Measurements from ENCODE around the gene SHANK3. TPM values are rescaled to one million over a fixed set of nuclear protein-coding genes. Genes with fewer than 3 reads are reported as not detected.

Gene SHANK3
- polyA plus RNA-seq, 4 donors, result 11.9 to 26.9 (median 19.6) TPM

DNA sequence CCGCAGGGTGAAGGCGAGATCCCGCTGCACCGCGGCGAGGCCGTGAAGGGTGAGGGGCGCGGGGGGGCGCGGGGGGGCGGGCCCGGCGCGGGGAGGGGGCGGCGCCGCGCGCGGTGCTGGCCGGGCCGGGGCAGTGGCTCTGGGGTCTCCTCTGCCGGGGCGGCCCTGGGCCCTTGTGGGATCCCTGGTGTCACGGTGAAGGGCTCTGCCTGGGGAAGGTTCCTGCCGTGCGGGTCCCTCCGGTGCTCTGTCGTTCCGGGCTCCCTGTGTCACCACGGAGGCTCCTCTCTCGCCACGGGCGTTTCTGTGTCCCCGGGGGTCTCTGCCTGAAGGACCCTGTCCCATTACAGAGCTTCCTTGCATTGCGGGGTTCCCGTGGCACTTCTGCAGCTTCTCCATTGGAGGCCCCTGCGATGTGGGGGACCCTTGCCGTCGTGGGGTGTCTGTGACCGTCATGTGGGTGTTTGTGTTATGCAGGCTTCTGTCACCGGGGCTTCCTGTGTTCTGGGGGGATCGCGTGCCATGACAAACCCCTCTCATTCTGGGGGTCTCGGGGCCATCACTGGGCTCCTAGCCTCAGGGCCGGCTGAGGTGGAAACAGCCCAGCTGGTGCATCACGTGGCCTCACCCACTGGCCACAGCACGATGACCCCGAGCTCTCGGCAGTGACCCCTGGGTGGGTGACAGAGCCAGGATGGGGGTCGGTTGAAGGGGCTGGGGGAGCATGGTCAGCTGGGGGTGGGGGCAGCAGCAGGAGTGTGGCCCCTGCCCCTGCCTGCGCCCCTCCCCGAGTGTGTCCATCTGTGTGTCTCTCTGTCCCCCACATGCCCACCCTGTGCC, 25.3 kb downstream of the SHANK3 start:
- no peak for DNase-seq (ENCODE audit: low read depth in 4 of 4, low spot score in 2 of 4)

DNA sequence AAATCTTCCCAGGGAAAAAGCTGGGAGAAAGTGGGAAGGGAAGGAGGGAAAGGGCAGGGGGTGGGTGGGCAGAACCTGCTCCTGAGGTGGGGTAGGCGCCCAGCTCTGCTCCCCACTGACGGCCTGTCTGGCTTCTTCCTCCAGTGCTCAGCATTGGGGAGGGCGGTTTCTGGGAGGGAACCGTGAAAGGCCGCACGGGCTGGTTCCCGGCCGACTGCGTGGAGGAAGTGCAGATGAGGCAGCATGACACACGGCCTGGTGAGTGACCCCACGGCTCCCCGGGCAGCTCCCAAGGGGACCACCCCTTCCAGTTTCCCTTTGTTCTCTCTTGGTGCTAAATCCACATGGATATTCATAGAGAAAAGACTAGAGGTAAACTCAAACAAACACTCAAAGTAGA, 25.9 kb downstream of the SHANK3 start:
- DNase-seq (ENCODE audit: low read depth in 4 of 4, low spot score in 2 of 4), result no peak

DNA sequence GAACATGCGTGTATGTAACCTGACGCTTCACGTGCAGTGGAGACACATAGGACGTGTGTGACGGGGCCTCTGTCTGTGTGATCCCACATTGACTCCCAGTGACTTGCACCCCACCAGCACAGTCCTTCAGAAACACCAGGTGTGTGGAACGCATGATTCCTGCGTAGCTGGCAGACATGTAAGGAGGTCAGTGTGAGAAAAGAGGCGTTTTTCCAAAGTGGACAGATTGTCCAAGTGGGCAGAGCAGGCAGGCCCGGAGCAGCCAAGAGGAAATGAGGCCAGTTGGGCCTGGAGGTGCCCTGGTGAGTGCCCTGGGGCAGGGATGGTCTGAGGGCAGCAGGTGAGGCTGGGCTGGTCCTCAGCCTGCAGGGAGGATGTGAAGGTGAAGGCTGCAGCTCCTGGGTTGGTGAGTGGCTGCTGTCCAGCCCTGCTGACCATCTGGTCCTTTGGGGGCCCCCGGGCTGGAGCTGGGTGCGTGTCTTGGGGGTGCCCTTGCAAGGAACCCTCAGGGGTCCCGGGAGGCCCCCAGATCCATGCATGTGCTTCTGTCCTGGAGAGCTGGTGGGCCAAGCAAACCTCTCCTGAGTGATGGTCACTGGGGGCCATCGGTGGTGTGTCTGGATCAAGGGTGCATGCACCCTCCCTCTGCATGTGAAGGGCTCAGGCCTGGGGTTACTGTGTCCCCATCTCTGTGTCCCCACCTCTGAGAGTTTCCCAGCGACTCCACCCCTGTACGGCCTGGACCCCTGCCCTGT, 26.6 kb downstream of the SHANK3 start:
- no peak for DNase-seq (ENCODE audit: low read depth in 4 of 4, low spot score in 2 of 4)

DNA sequence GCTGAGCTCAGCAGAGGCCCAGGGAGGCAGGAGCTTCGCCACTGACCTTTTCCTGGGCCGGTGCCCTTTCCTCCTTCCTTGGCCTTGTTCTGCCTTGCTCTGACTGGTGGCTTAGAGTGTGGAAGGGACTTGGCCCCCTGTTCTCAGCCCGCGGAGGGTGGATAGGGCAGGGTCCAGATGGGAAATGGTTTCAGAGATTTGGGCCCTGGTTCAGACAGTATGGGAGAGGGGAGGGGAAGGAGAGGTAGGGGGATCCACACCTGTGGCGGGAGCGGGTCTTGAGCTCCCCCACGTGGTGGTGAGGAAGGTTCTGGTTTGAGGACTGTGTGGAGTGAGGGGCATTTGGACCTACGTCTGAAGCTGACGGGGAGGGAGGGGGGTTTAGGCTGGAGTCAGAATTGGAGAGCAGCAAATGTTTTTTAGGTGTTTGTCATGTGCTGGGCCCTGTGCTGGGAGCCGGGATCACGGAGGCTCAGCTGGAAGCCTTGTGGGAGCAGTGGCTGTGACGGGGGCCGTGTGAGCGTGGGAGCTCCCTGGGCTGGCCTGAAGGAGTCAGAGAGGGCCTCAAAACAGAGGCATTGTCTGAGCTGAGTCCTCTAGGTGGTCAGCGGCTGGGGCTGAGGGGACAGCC, 27.2 kb downstream of the SHANK3 start:
- no peak for DNase-seq (ENCODE audit: low read depth in 4 of 4, low spot score in 2 of 4)

DNA sequence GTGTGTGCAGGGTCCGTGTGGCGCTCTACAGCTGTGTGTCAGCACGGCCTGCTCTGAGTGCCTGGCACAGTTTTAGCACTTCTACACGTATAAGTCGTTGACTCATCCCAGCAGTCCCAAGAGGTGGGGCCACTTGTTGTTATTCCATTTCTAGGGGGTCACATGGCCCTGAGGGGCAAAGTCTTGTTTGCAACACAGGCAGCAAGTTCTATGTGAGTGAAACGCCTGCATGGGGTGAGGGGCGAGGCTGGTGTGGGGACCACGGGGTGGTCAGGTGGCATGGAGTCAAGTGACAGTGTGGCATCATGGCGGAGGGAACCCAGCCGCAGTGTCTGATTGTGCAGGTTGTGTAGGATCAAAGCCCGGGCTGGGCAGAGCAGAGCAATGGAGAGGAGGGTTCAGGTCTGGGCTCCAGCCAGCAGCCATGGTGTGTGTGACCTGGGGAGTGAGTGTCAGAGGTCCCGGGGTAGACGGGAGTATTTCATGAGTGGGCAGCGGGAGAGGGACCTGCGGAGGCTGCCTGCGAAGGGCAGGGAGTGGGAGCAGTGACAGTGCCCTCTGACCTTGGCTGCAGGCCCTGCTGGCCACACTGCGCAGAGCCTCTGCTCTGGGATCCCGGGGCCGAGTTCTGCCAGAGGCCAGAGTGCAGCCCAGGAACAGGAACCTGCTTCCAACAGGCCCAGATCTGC, 27.9 kb downstream of the SHANK3 start:
- no peak for DNase-seq (ENCODE audit: low read depth in 4 of 4, low spot score in 2 of 4)

DNA sequence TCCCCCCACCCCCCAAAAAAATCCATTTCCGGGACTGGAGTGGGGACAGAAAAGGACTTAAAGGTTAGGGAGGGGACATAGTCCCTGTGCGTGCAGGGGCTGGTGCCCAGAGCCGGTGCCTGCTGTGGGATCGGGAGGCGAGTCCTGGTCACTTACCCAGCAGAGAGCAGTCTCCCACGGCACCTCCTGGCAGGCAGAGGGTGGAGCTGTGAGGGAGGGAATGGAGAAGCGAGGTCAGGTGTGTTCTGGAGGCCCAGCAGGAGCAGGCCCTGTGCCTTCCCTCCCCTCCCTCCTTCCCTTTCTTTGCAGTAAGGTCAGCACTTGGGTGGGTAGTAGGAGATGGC, 28.4 kb downstream of the SHANK3 start:
- no peak for DNase-seq (ENCODE audit: low read depth in 4 of 4, low spot score in 2 of 4)

DNA sequence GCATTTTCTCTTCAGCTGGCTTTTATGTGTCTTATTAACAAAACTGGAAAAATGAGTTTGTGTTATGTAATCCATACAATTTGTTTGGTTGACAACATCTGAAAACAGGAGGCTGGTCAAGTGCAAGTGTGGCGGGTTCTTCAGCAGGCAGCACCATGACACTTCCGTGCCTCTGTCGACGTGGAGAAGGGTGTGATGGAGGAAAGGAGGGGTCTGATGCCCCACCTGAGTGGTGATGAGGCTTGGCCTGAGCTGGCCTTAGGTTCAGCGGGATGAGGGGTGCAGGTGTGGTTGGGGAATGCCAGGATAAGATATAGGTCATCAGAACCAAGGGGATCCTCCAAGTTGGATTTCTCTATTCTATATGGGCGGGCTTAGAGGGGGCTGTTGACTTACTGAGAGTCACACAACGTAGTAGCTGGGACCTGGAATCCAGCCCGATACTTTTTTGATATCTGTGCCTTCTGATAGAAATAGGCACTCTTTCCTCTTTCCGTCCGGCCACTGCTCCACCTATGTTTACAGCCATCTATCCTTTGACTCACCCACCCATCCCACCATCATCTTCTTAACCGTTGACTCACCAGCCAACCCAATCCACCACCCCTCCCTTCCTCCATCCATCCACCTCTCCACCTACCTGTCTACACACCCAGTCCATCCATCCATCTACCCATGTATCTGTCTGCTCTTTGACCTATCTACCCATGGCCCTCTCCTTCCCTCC, 29.0 kb downstream of the SHANK3 start:
- no peak for DNase-seq (ENCODE audit: low read depth in 4 of 4, low spot score in 2 of 4)

DNA sequence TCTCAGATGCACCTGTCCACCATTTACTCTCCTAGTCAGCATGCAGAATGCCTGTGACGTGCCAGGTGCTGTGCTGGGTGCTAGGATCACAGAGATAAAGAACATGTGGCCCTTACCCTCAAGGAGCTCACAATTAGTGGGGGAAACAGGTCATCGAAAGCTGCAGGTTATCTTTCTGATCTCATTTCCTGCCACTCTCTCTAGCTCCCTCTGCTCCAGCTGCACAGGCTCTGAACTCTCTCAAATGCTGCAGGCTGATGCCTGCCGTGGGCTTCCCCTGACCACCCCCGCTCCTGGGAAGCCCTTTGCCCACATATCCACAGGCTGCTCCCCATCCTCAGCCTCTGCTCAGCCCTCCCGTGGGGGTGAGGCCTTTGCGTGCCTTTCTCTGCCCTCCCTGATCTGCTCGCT, 29.6 kb downstream of the SHANK3 start:
- DNase-seq (ENCODE audit: low read depth in 4 of 4, low spot score in 2 of 4), result no peak

DNA sequence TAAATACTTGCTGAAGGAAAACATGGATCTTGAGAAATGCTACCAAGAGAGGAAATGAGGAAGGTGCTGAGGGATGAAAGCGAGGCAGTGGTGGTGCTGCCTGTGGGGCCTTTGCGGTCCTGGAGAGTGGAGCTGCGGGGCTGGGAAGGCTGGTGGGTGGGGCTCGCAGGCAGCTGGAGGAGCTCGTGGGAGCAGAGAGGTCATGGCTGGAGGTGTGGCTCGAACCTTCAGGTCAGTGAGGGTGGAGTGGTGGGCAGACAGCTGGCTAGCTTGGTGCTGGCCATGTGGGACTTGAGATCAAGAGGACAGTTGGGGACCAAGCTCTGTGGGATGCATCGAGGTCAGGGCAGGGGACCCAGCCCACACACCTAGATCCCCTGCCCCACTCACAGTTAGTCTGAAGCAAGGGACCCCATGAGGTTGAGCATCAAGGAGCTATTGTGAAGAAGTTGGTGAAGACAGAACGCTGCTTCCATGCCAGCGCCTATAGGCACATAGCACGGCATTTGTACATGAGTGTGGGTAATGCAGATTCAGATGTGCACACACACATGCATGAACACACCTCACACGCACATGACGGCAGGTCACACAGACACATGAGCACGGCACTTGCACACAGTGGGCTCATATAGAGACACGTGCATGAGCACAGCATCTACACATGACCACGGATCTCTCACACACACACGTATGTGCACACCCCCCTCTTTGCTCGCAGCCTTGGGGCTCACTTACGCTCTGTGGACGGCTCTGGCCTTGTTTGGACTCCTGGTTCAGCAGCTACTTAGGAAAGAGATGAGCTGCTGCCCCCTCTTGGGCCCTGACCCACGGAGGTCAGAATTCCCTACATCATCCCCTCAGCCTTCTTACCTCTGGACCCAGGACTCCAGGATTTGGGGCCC, 30.4 kb downstream of the SHANK3 start:
- no peak for DNase-seq (ENCODE audit: low read depth in 4 of 4, low spot score in 2 of 4)

DNA sequence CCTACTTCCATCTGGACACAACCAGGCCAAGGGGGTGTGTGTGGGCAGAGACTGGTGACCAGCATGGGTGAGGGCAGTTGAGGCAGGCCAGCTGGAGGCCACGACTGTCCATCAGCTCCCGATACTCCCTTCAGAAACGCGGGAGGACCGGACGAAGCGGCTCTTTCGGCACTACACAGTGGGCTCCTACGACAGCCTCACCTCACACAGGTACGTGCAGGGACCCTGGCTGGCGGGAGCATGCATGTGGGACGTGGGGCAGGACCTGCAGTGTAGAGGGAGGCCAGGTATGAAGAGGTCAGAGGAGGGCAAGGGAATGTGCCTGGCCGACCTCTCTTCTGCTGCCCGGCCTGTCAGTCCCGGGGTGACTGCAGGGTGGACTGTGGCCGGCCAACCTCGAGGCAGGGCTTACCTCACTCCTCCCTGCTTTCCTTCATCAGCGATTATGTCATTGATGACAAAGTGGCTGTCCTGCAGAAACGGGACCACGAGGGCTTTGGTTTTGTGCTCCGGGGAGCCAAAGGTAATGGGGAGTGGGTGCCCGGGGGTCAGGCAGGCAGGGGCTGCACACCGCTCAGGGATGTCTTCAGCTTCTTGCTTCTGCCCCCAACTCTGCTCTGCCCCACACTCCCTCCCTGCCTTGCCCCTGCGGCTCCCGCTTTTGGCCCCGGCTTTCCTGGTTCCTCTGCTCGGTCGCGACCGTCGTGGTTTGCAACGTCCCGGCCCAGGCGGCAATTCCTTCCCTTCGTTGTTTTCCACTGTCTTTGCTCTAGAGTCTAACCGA, 31.3 kb downstream of the SHANK3 start:
- DNase-seq (ENCODE audit: low read depth in 4 of 4, low spot score in 2 of 4), result no peak

DNA sequence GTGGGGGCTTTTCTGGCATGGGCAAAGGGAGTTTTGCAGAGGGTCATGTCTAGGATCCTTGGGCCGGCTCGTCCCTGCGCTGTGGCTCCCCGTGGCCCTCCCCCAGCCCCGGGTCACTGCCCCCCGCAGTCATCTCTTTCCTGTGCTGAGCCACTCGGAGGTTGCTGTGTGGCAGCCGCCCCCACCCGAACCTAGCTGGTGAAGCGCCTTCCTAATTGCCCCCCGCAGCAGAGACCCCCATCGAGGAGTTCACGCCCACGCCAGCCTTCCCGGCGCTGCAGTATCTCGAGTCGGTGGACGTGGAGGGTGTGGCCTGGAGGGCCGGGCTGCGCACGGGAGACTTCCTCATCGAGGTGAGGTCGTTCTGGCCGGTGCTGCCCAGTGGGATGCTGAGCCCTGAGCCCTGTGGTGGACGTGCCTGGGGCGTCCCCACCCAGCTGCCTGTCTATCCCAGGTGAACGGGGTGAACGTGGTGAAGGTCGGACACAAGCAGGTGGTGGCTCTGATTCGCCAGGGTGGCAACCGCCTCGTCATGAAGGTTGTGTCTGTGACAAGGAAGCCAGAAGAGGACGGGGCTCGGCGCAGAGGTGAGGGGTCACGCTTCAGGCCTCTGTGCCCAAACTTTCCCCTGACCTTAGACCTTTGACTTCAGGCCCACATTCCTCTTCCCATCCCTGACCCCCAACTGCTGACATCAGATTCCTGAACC, 32.0 kb downstream of the SHANK3 start:
- DNase-seq (ENCODE audit: low read depth in 4 of 4, low spot score in 2 of 4), result no peak

DNA sequence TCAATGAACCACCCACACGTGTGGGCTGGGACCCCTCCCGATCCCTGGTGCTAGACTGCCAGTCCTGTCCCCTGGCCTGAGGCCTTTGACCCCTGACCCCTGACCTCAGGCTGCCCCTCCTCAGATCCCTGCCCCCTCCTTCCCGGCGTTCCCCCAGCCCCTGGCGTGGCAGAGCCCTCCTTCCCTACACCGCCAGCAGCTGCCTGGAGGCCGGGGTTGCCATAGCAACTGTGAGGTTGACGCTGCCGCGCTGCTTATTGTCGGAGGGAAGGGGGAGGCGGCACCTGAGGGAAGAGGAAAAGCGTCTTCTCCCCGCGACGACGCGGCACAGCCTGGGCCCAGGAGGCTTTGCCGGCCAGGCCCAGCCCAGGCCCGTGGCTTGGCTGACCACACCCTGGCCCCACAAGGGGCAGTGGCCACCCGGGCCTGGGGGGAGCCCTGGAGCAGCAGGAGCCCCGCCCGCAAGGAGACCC, 32.6 kb downstream of the SHANK3 start:
- peak; percentile 27 to 86 (median 74) for DNase-seq (ENCODE audit: low read depth in 4 of 4, low spot score in 2 of 4)

DNA sequence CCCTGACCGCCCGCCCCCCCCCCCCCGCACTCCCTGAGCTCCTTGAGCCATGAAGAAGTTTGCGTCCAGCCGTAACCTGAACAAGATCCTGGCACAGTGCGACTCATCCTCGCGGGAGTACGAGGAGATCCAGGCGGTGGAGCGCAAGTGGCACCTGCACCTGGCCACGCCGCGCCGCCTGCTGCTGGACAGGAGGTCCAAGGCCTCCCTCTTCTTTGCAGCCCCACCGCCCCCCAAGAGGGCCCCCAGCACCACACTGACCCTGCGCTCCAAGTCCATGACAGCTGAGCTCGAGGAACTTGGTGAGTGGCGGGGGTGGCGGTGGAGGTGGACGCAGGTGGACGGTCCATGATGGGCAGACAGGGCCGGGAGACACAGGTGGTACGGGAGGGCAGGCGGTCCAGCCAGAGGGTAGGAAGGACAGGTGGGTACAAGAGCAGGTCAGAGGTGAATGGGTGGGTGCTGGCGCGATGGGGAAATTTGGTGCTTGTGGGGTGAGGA, 33.3 kb downstream of the SHANK3 start:
- DNase-seq (ENCODE audit: low read depth in 4 of 4, low spot score in 2 of 4), result no peak

DNA sequence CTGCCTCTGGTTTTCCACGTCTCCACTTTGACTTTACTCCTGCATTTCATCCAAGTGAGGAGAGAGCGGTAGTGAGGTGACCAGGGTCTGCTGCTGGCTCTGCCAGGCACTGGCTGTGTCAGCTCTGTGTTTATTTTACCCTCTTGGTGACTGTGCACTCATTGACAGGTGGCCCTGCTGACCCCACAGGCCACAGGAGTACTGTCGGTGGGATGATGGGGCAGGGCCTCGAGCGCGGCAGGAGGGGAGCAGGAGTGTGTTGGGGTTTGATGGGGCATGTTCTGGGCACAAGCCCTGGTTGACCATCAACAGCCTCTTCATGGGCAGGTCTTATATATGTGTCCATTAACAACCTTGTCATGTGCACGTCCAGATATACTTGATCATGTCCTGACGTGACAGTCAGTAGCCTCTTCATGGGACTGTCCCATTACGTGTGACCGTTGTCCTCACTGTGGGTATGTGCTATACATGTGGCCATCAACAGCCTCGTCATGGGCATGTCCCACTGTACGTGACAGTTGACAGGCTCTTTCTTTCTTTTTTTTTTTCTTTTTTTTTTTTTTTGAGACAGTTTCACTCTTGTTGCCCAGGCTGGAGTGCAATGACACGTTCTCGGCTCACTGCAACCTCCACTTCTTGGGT, 34.0 kb downstream of the SHANK3 start:
- no peak for DNase-seq (ENCODE audit: low read depth in 4 of 4, low spot score in 2 of 4)

DNA sequence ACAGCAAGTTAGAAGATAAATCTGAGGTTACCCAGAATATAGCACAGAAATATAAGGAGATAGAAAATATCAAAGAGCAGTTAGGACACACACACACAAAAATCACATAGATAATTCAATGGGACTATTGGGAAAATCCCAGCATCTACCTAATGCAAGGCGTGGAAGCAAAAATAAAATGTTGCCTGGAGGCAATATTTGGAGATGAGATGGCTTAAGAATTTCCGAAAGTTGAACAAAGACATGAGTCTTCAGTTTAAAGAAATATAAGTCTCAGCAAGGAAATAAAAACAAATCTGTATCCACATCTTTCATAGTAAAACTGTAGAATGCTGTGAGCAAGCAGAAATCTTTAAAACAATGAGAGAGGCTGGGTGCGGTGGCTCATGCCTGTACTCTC, 35.9 kb downstream of the SHANK3 start:
- DNase-seq (ENCODE audit: low read depth in 4 of 4, low spot score in 2 of 4), result no peak

DNA sequence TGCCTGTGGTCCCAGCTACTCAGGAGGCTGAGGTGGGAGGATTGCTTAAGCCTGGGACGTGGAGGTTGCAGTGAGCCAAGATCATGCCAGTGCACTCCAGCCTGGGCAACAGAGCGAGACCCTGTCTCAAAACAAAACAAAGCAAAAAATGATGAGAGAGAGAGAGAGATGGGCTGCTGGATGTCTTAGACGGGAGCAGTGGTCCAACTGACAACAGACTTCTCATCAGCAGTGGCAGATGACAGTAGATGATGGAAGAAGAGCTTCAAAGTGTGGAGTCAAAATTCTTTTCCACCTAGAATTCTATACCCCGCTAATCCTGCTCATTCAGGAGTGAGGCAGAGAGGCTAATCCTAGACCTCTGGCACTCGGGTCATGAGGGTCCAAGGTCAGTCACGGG, 36.4 kb downstream of the SHANK3 start:
- no peak for DNase-seq (ENCODE audit: low read depth in 4 of 4, low spot score in 2 of 4)

DNA sequence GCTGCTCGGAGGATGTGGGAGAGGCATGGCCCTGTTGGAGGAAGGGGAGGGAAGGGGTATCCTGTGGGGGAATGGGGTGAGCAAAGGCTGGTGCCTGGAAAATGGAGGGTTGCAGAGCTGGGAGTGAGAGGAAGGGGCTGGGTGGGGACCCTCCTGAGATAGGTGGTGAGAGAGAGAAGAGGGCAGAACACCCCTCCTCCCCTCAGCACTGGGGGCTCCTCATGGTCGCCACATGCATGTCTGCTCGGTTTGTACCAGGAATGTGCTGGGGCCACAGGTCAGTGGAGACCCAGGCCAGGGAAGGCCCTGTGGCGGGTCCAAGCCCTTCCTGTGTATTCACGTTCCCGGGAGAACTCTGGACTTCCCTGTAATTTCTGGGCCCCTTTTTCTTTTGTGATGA, 37.6 kb downstream of the SHANK3 start:
- no peak for DNase-seq (ENCODE audit: low read depth in 4 of 4, low spot score in 2 of 4)
